HG03442 (cell line): Measurements from ENCODE around the gene PIK3CG.
"Not testable (repeated sequence)": the region's sequence is repeated elsewhere in the genome, so short reads cannot be mapped to it uniquely, and the experiment has no call there.

Experiments
- ATAC-seq: cut with Tn5 transposase; IDR thresholded peaks from one replicate; pipeline ENCODE4 v1.9.1; 2021; ENCODE audit warnings: mild to moderate bottlenecking, moderate library complexity; ENCODE audit not compliant: unreplicated experiment

PIK3CG gene

DNA sequence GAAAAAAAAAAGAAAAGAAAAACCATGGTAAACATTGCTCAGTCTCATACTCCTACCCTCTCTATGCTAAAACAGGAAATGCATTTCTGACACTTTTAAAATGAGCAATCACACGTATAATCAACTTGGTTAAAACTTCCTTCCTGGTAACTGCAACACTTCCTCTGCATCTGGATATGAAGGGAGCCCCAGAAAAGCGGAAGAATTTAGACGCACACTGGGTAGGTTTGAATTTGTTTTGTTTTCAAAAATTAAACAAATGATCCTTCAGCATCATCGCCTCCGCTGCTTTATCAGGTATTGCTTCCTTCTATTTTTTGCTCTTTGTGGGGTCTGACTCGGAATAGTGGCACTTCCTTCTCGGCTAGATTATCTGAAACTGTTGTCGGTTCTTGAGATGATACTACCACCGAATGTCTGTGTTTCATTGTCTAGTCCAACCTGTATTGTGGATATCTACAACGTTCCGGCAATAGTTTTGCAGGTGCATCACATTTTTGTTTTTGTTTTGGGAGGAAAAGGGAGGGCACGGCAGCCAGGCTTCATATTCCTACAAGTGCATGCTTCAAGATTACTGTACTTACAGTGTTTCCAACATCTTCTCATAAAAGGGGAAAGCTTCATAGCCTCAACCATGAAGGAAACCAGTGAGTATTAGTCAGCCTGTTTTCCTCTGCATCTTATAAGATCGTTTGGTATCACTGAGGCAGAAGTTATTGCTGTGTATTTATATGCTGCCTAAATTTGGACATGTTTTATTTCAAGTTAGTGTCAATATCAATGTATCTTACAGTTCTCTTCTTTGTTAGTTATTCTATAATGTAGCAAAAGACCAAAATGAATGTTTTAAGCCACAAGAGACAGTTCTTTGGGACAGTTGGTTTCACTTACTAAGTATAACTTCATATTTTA, at the start of gene PIK3CG:
Gene PIK3CG, plus strand, starts transcription at position 153 of the 912 bp plus-strand sequence. CDS start 2,280 bp downstream, outside the sequence.
- peak; percentile 67 for ATAC-seq

DNA sequence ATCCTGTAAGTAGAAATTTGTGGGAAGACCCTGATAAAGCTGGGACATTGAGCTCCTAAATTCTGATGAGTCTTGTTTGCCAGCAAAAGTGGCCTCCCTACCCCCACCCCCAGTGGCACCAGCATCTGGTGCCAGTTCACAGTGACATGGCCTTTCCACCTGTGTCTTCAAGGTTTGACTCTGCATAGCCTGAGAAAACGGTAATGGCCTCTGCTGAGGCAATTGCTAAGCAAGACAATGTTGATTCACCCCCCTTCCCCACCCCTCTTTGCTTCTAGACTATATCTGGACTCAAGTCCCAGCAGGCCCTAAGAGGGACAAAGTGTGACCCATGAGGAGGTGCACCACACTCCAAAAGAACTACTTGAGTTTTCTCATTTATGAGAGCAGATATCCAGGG, 48.0 kb upstream of the PIK3CG start:
- ATAC-seq: no peak

DNA sequence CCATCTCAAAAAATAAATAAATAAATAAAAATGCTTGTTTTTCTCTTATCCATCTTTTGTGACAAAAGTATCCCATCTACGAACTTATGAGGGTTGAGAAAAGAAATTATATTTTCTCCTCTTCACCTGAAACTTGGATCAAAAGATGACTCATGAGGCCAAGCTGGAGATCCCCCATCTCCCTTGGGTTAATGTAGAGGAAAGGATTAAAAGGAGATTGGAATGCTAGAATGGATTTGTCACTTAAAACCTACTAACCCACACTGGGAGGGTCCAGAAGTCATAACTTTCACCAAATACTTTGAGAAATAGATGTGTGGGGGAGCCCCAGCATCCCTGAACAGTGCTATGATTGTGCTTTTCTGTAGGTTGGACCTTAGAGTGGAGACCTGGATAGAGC, 46.3 kb upstream of the PIK3CG start:
- ATAC-seq: no peak

DNA sequence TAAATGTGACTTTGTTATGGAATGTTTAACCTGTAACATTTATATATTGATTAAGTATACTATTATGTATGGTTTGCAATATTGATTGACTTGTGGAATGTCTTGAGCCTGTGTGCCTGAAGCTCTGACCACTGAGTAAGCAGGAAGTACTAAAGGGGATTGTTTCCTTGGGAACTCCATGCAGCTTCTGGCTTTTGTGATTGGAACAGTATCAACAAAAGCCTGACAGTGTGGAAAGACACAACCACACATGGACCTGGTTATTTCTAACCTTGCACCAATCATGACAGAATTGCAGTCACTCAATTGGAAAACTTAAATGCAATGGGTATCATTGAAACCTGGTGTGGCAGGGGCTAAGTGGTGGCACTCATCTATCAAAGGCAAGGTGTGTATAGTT, 45.5 kb upstream of the PIK3CG start:
- no peak for ATAC-seq

DNA sequence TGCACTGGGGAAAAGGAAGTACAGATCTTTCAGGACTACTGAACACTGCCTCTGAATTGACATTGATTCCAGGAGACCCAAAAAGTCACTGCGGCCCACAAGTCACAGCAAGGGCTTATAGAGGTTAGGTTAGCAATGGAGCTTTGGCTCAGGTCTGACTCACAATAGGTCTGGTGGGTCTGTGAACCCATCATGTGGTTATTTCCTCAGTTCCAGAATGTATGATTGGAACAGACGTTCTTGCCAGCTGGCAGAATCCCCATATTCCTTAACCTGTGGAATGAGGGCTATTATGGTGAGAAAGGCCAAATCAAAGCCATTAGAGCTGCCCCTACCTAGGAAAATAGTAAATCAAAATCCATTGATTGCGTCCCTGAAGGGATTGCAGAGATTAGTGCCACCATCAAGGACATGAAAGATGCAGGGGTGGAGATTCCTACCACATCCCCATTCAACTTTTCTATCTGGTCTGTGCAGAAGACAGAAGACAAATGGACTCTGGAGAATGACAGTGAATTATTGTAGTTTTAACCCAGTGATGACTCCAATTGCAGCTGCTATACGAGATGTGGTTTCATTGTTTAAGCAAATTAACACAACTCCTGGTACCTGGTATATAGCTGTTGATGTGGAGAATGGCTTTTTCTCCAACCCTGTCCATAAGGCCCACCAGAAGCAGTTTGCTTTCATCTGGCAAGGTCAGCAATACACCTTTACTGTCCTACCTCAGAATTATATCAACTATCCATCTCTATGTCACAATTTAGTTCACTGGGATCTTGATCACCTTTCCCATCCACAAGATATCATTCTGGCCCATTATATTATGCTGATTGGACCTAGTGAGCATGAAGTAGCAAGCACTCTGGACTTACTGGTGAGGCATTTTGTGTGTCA, 44.5 kb upstream of the PIK3CG start:
- ATAC-seq: no peak

DNA sequence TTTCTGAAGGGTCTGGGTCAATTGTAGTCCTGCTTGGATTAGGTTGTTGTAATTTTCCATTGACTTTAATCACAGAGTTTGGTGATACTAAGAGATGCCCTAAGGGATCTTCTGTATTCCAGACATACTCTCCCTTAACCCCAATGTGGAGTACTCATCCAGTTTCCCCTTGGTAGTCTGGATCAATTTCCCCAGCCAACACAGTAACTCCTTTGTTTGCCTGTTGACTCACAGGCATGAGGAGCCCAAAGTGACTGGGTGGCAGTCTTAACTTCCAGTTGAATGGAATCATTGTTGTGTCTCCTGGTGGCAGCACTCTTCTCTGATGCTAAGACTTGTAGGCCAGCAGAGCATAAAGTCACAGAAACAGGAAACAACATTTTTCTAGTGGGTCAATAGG, 41.5 kb upstream of the PIK3CG start:
- ATAC-seq: no peak

DNA sequence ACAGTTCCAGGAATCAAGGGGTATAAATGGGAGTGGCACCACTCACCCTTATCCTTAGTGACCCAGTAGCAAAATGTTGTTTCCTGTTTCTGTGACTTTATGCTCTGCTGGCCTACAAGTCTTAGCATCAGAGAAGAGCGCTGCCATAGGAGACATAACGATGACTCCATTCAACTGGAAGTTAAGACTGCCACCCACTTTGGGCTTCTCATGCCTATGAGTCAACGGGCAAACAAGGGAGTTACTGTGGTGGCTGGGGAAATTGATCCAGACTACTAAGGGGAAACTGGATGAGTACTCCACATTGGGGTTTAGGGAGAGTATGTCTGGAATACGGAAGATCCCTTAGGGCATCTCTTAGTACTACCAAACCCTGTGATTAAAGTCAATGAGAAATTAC, 40.6 kb upstream of the PIK3CG start:
- no peak for ATAC-seq

DNA sequence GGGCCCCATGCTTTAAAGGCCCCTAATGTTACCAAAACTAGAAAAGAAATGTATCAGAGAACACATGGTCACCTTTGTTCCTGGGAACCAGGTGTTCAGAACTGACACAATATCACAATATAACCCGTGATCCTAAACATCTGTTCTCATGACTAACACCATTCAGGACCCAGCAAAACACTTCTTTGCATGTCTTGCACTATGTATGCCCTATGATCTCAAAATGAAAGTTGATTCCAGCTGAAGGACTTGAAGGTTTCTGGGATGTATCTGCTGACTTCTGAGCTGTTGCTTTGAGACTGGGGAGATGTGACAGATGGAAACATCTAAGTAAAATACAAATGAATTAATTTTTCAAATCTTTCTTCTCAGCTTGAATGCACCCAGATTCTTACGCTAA, 37.5 kb upstream of the PIK3CG start:
- ATAC-seq: no peak

DNA sequence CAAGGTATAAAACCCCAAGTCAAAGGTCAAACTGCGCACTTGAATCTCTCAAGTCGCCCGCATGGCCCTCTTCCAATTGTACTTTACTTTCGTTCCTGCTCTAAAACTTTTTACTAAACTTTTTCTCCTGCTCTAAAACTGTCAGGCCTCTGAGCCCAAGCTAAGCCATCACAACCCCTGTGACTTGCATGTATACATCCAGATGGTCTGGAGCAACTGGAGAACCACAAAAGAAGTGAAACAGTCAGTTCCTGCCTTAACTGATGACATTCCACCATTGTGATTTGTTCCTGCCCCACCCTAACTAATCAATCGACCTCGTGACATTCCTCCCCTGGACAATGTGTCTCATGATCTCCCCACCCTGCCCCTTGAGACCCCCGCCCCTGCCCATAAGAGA, 35.6 kb upstream of the PIK3CG start:
- no peak for ATAC-seq

DNA sequence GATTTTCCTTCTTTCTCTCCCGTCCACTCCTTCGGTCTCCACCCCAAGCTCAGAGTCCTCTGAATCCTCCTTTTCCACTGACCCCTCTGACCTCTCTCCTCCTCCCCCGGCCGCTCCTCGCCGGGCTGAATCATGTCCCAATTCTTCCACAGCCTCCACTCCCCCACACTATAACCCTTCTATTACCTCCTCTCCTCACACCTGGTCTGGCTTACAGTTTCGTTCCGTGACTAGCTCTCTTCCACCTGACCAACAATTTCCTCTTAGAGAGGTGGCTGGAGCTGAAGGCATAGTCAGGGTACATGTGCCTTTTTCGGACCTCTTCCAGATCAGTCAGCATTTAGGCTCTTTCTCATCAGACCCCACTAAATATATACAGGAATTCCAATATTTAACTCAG, 34.2 kb upstream of the PIK3CG start:
- ATAC-seq: not testable (repeated sequence)

DNA sequence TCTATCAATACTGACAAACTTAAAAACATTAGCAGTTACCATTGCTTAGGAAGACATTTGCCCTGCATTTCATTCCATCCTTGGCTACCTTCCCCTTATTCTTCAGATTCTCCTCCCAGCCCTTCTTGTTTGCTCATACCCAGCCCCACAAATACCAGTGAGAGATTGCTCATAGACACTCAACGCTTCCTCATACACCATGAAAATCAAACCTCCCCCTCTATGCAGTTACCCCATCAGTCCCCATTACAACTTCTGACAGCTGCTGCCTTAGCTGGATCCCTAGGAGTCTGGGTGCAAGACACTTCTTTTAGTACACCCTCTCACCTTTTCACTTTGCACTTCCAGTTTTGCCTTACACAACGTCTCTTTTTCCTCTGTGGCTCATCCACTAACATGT, 28.3 kb upstream of the PIK3CG start:
- no peak for ATAC-seq

DNA sequence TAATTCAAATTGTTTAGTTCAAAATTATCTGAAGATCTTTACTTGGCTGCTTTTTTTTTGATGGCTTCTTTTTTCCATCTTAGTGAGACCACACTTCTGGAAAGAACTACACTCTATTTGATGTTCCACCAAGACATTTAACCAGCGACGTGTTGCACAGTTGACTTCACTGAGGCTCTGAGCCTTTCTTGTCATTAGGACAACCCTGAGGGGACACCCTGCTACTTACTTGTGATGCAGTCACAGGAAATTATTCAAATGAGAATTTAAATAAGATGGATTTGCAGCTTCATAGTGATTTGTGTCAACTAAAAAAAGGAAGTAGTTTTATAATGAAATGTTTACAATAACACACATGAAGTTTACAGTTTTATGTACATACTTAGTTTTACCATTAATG, 25.6 kb upstream of the PIK3CG start:
- ATAC-seq: no peak

DNA sequence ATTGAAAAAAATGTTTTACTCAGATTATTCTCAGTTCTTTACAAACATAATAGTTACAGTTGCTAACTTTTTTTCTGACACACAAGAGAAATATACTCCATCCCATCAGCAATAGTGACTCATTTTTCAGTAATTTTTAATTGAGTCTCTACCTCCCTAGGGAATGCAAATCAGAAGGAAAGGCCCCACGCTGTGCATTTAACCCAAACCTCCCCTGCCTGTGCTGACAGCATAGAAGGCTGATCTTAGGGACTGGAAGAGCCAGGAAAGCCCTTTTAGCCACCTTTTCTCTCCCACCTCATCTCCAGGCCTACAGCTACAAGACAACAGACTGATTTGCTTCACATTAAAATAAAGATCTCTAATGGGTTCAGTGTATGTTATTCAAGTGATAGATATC, 24.7 kb upstream of the PIK3CG start:
- no peak for ATAC-seq

DNA sequence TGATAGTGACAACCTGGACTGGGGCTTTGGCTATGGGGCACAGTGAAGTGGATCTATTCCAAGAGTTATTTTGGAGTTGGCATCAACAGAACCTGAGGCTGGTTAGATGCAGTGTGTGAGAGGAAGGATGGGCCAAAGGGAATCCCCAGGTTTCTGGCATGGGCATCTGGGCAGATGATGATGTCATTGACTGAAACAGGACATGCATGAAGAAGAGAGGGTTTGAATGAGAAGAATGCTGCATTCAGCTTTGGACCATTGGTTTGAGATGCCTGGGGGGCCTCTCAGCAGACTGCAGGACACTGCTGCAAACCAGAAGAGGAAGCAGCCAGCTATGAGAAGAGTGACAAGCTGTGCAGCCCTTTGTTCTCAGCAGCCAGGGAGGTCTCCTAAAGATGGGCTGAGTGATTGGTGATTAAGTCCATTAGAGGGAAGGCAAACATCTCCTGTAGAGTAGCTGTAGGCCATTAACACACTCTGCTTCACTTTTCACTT, 23.1 kb upstream of the PIK3CG start:
- no peak for ATAC-seq

DNA sequence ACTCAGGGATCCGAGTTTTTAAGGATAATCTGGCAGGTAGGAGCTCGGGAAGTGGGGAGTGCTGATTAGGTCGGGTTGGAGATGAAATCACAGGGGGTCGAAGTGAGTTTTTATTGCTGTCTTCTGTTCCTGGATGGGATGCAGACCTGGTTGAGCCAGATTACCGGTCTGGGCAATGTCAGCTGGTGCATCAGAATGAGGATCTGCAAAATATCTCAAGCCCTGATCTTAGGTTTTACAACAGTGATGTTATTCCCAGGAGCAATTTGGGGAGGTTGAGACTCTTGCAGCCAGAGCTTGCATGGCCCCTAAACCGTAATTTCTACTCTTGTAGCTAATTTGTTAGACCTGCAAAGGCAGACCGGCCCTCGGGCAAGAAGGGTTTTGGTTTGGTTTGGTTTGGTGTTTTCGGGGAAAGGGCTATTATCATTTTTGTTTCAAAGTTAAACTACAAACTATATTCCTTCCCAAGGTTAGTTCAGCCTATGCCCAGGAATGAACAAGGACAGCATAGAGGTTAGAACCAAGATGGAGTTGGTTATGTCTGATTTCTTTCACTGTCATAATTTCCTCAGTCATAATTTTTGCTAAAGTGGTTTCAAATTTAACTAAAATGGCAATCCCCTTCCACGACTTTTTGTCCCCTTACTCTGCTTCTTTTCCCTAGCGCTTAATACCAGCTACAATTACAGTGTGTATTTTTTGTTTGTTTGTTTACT, 20.6 kb upstream of the PIK3CG start:
- no peak for ATAC-seq

DNA sequence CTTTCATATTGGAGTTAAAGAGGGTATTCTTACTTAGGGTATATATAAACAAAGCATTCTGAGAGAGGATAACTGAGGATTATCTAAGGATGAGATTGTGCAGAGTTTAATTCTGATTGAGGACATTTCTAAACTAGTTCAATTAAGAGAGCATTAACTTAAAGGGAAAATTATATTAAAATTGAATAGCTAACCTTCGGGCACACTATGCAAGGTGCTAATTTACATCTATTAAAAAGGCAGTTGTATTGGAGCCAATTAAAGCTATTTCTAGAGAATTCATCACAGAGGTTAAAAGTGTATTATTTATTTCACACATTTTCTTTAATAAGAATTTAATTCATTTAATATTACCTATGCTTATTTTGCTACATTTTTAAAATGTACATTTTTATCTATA, 17.0 kb upstream of the PIK3CG start:
- ATAC-seq: no peak

DNA sequence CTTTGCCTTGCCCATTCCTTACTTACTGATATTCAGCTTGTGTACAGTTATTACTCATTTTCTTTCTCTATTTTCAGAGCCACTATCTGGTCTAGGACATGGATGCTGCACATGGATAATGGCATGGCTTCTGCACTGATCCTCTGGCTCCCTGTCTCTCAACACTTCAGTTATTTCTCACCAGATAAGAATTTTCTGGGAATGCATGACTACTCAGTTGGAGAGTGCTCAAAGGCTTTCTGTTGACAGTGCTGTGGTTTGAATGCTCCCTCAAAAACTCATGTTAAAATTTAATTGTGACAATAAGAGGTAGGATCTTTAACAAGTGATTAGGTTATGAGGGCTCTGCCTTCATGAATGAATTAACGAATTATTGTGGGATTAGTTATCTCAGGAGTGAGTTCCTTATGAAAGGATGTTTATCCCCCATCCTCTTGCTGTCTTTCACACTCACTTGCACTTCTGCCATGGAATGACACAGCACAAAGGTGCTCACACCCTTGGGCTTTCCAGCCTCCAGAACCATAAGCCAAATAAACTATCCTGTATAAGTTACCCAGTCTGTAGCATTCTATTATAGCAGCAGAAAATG, 16.1 kb upstream of the PIK3CG start:
- ATAC-seq: no peak

DNA sequence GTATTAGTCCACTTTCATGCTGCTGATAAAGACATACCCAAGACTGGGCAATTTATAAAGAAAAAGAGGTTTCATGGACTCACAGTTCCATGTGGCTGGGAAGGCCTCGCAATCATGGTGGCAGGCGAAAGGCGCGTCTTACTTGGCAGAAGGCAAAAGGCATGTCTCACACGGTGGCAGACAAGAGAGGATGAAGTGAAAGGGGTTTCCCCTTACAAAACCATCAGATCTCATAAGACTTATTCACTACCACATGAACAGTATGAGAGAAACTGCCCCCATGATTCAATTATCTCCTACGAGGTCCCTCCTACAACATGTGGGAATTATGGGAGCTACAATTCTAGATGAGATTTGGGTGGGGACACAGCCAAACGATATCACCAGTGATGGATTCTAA, 13.4 kb upstream of the PIK3CG start:
- not testable (repeated sequence) for ATAC-seq

DNA sequence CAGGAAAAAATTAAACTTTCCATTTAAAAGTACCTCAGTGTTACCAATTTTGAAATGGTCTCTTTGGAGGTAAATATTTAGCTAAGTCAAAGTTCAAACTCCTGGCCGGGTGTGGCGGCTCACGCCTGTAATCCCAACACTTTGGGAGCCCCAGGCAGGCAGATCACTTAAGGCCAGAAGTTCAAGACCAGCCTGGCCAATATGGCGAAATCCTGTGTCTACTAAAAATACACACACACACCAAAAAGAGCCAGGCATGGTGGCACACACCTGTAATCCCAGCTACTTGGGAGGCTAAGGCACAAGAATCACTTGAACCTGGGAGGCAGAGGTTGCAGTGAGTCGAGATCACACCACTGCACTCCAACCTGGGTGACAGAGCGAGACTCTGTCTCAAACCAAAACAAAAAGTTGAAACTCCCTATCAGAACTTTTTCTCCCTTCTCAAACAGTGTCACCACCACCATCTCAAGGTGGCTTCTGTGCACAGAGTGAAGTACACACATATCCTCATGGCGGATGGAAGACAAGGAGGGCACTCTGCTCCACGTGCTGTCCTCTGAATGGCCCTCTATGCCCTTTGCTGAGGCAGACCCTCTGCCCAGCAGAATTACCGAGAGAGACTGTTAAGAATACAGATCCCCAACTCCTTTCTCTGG, 11.7 kb upstream of the PIK3CG start:
- ATAC-seq: no peak

DNA sequence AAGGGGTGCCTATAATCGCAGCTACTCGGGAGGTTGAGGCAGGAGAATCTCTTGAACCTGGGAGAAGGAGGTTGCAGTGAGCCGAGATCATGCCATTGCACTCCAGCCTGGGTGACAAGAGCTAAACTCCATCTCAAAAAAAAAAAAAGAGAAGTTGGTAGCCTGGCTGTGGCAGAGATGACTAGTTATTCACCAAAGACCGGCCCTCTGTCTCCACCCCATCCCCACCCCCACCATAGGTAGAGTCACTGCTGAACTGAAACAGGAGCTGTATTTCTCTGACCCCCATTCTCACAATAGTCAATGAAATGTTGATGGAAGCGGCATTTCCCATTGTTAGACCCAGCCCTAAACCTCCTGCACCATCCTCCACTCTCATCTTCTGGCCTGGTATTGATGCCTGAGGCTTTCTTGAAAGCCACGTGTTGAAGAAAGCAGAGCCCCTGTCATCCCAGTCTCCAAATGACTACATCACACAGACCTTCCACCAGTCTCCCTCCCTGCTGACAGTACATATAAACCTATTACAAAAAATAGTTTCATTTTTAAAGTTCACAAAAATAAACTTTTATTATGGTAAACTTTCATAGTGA, 9.4 kb upstream of the PIK3CG start:
- ATAC-seq: no peak
